Neural progenitor cell (in vitro differentiated cells): Measurements from ENCODE around the gene NUDC. TPM values are rescaled to one million over a fixed set of nuclear protein-coding genes. Genes with fewer than 3 reads are reported as not detected.
A peak's percentile ranks its signal among the peaks of the same experiment; 100 is the strongest.

ENCODE experiments used
- DNase-seq: peaks from one replicate; pipeline ENCODE4 v3.0.0-alpha.2; 2016; ENCODE audit warnings: low spot score
- H2AFZ ChIP-seq: fragments of 200-600 bp; sonication (generic); replicated peaks from 2 replicates; pipeline ENCODE4 v1.6.1; 2016; ENCODE audit warnings: antibody characterized with exemption
- H3F3A ChIP-seq: fragments of 200-600 bp; sonication (generic); 2 replicates; pipeline ENCODE4 v1.6.1; 2016; ENCODE audit warnings: antibody characterized with exemption, low read depth
- H3K27ac ChIP-seq: fragments of 200-600 bp; sonication (generic); 2 replicates; pipeline ENCODE4 v1.5.1; 2016; ENCODE audit warnings: mild to moderate bottlenecking
- H3K27me3 ChIP-seq: fragments of 200-600 bp; sonication (generic); 2 replicates; pipeline ENCODE4 v1.6.1; 2016; ENCODE audit warnings: mild to moderate bottlenecking, moderate library complexity
- H3K36me3 ChIP-seq: fragments of 200-600 bp; sonication (generic); 2 replicates; pipeline ENCODE4 v1.5.1; 2016
- H3K4me1 ChIP-seq: fragments of 200-600 bp; sonication (generic); 2 replicates; pipeline ENCODE4 v1.6.1; 2016; ENCODE audit warnings: mixed run types
- H3K4me2 ChIP-seq: fragments of 200-600 bp; sonication (generic); 2 replicates; pipeline ENCODE4 v1.6.1; 2016
- H3K4me3 ChIP-seq: fragments of 200-600 bp; sonication (generic); 2 replicates; pipeline ENCODE4 v1.5.1; 2016
- H3K79me2 ChIP-seq: fragments of 200-600 bp; sonication (generic); 2 replicates; pipeline ENCODE4 v1.6.1; 2016; ENCODE audit warnings: low read depth
- H3K9ac ChIP-seq: fragments of 200-600 bp; sonication (generic); 2 replicates; pipeline ENCODE4 v1.6.1; 2016
- H3K9me3 ChIP-seq: fragments of 200-600 bp; sonication (generic); 2 replicates; pipeline ENCODE4 v1.5.1; 2016; ENCODE audit warnings: low read depth
- H4K20me1 ChIP-seq: fragments of 200-600 bp; sonication (generic); 2 replicates; pipeline ENCODE4 v1.6.1; 2016; ENCODE audit warnings: low read depth
- H3K27ac Mint-ChIP-seq: 3 replicates; pipeline ENCODE4 v1.8.0; 2021; ENCODE audit warnings: mixed read lengths
- H3K27me3 Mint-ChIP-seq: 2 replicates; pipeline ENCODE4 v1.8.0; 2022; ENCODE audit warnings: low read depth, mild to moderate bottlenecking, inconsistent platforms, moderate library complexity, mixed read lengths; ENCODE audit not compliant: insufficient read depth
- H3K36me3 Mint-ChIP-seq: 3 replicates; pipeline ENCODE4 v1.8.0; 2021; ENCODE audit warnings: mixed read lengths
- H3K4me1 Mint-ChIP-seq: 3 replicates; pipeline ENCODE4 v1.8.0; 2021; ENCODE audit warnings: mixed read lengths
- H3K4me3 Mint-ChIP-seq: 3 replicates; pipeline ENCODE4 v1.8.0; 2021; ENCODE audit warnings: mild to moderate bottlenecking, moderate library complexity, mixed read lengths
- H3K9me3 Mint-ChIP-seq: 3 replicates; pipeline ENCODE4 v1.8.0; 2020; ENCODE audit warnings: mixed read lengths
- CTCF ChIP-seq: fragments of 200-600 bp; sonication (generic); IDR thresholded peaks from 2 replicates; pipeline ENCODE4 v1.5.1; 2017; ENCODE audit warnings: antibody characterized with exemption, mild to moderate bottlenecking
- EZH2 ChIP-seq: fragments of 200-600 bp; sonication (generic); IDR thresholded peaks from 2 replicates; pipeline ENCODE4 v1.6.1; 2017; ENCODE audit warnings: antibody characterized with exemption, mild to moderate bottlenecking, moderate library complexity
- EZH2phosphoT487 ChIP-seq: fragments of 200-600 bp; sonication (generic); IDR thresholded peaks from 2 replicates; pipeline ENCODE4 v1.6.1; 2017; ENCODE audit warnings: antibody characterized with exemption
- total RNA-seq: library from RNA; depleted of rRNA; stranded (reverse); fragments of >200 nt; gene quantifications from 2 replicates; pipeline ENCODE4 v1.2.3, GENCODE V29; 2015; ENCODE audit warnings: low replicate concordance

The NUDC gene
- total RNA-seq, 1 donor from 2014 or later = 28.6 TPM

- H3K4me1 ChIP-seq = no peaks in the 10 kb centered on the region
- no peak overlapping the region for H3K4me3 Mint-ChIP-seq
Measured at GRCh38 chr1:26957306-26957705, 35.8 kb downstream of the NUDC start.

GRCh38 chr1:26959270-26959669 lies 37.7 kb downstream of the NUDC start:
- Histone ChIP-seq H3K9me3 (no peaks in the 10 kb centered on the region), H3F3A (peaks cover 15% of the 10 kb centered on the region), H3K4me2 (peak overlapping the region; percentile 95), H3K4me3 (peak overlapping the region; percentile 88), H3K36me3 (no peaks in the 10 kb centered on the region), H3K27ac (no peak overlapping the region), H3K79me2 (no peaks in the 10 kb centered on the region), H4K20me1 (no peaks in the 10 kb centered on the region), H3K27me3 (peaks cover 46% of the 10 kb centered on the region), H2AFZ (peak overlapping the region; percentile 89), H3K4me1 (no peaks in the 10 kb centered on the region), H3K9ac (no peak overlapping the region)
- H3K27ac Mint-ChIP-seq = no peak overlapping the region
- no peak for DNase-seq
- peaks cover 53% of the 10 kb centered on the region for H3K27me3 Mint-ChIP-seq
- H3K9me3 Mint-ChIP-seq = peaks cover 3% of the 10 kb centered on the region
- no peak overlapping the region for H3K4me3 Mint-ChIP-seq
- peaks cover 4% of the 10 kb centered on the region for H3K4me1 Mint-ChIP-seq
- no peaks in the 10 kb centered on the region for H3K36me3 Mint-ChIP-seq
- TF ChIP-seq EZH2phosphoT487 (no peak), EZH2 (no peak), CTCF (no peak)

More at GRCh38 chr1:26957306-26957705, 35.8 kb downstream of the NUDC start:
- H3K9ac ChIP-seq = no peak overlapping the region
- H3K36me3 Mint-ChIP-seq = no peaks in the 10 kb centered on the region
- no peak overlapping the region for H2AFZ ChIP-seq
- no peak for DNase-seq
- no peak overlapping the region for H3K27ac ChIP-seq
- no peaks in the 10 kb centered on the region for H3K79me2 ChIP-seq
- H3K27ac Mint-ChIP-seq = no peak overlapping the region
- H3K36me3 ChIP-seq = no peaks in the 10 kb centered on the region
- H4K20me1 ChIP-seq = no peaks in the 10 kb centered on the region
- H3K4me2 ChIP-seq = no peak overlapping the region
- peaks cover 45% of the 10 kb centered on the region for H3K27me3 ChIP-seq
- no peak for TF ChIP-seq EZH2phosphoT487
- no peak for TF ChIP-seq CTCF
- no peak for TF ChIP-seq EZH2
- peaks cover 46% of the 10 kb centered on the region for H3K27me3 Mint-ChIP-seq
- no peaks in the 10 kb centered on the region for H3K9me3 ChIP-seq
- H3K4me1 Mint-ChIP-seq = peaks cover 4% of the 10 kb centered on the region
- no peak overlapping the region for H3K4me3 ChIP-seq
- peaks cover 3% of the 10 kb centered on the region for H3K9me3 Mint-ChIP-seq
- H3F3A ChIP-seq = peaks cover 15% of the 10 kb centered on the region

- peaks cover 15% of the 10 kb centered on the region for H3F3A ChIP-seq
- Mint-ChIP-seq H3K4me1 (peaks cover 4% of the 10 kb centered on the region), H3K36me3 (no peaks in the 10 kb centered on the region), H3K27ac (no peak within 1 kb of the TSS), H3K4me3 (peak within 1 kb of the TSS; percentile 71), H3K9me3 (peaks cover 3% of the 10 kb centered on the region), H3K27me3 (peaks cover 57% of the 10 kb centered on the region)
- no peaks in the 10 kb centered on the region for H3K79me2 ChIP-seq
- TF ChIP-seq CTCF = peak; percentile 48
- TF ChIP-seq EZH2phosphoT487 = peak; percentile 76
- TF ChIP-seq EZH2 = peak; percentile 89
- H3K4me1 ChIP-seq = no peaks in the 10 kb centered on the region
- peaks cover 46% of the 10 kb centered on the region for H3K27me3 ChIP-seq
- peak within 1 kb of the TSS; percentile 88 for H3K4me3 ChIP-seq
- H2AFZ ChIP-seq = peak within 1 kb of the TSS; percentile 89
- peak; percentile 69 for DNase-seq
- peak within 1 kb of the TSS; percentile 95 for H3K4me2 ChIP-seq
- no peaks in the 10 kb centered on the region for H3K36me3 ChIP-seq
- H3K9me3 ChIP-seq = no peaks in the 10 kb centered on the region
- no peak within 1 kb of the TSS for H3K27ac ChIP-seq
- no peak within 1 kb of the TSS for H3K9ac ChIP-seq
- H4K20me1 ChIP-seq = no peaks in the 10 kb centered on the region
Measured at GRCh38 chr1:26959722-26960624, 38.4 kb downstream of the NUDC start, which contains the start of gene KDF1. Gene KDF1, minus strand, starts transcription at chr1:26960468. Its CDS starts 8,088 bp downstream, at chr1:26952380.
